ENCODE results near the gene GRK4. TPM values are rescaled to one million over a fixed set of nuclear protein-coding genes. Genes with fewer than 3 reads are reported as not detected.

Gene GRK4
- total and polyA plus RNA-seq, 4 donors: 1.0 to 2.2 (median 1.8) TPM

GRCh38 chr4:3010577-3010976 lies 47.2 kb downstream of the GRK4 start:
- no peak overlapping the region for H3K27ac ChIP-seq (ENCODE audit: low read depth in 1 of 2, low read length in 2 of 2)
- H3K4me3 ChIP-seq (ENCODE audit: low read depth in 1 of 3, low read length in 3 of 3): no peak overlapping the region
- peaks cover 0 to 9% (median 8%) of the 10 kb centered on the region in 4 donors for H3K4me1 ChIP-seq (ENCODE audit: control insufficient read depth in 4 of 4, insufficient read depth in 4 of 4, low read length in 3 of 4)
- TF ChIP-seq RXRA (IDR thresholded peaks at IDR 0.05) (no peak), GABPA (IDR thresholded peaks at IDR 0.05 in 1 of 2, conservative IDR thresholded peaks at IDR 0.05 in 1 of 2) (no peak), ATF3 (IDR thresholded peaks at IDR 0.05) (no peak), FOXA2 (IDR thresholded peaks at IDR 0.05) (no peak), YY1 (IDR thresholded peaks at IDR 0.05) (no peak), SP1 (IDR thresholded peaks at IDR 0.05) (no peak), ZBTB33 (IDR thresholded peaks at IDR 0.05) (no peak)
- H3K36me3 ChIP-seq (ENCODE audit: control insufficient read depth in 4 of 4, insufficient read depth in 3 of 4, low read depth in 1 of 4, low read length in 3 of 4): no peaks in the 10 kb centered on the region
- 91% methylated on average over 2 of the region's 2 CpGs for WGBS
- no peaks in the 10 kb centered on the region for H3K9me3 ChIP-seq (ENCODE audit: control insufficient read depth in 4 of 4, low read length in 3 of 4)
- no peak for DNase-seq (ENCODE audit: low spot score)
- H3K27me3 ChIP-seq (ENCODE audit: control insufficient read depth in 4 of 4, insufficient read depth in 4 of 4, low read length in 3 of 4): no peaks in the 10 kb centered on the region
- no peak overlapping the region for H3K9ac ChIP-seq (ENCODE audit: low read depth in 1 of 2, low read length in 2 of 2)

GRCh38 chr4:3010998-3011397 lies 47.6 kb downstream of the GRK4 start:
- H3K9ac ChIP-seq (ENCODE audit: low read depth in 1 of 2, low read length in 2 of 2): no peak overlapping the region
- 94% methylated on average over 5 of the region's 5 CpGs for WGBS
- no peaks in the 10 kb centered on the region for H3K36me3 ChIP-seq (ENCODE audit: control insufficient read depth in 4 of 4, insufficient read depth in 3 of 4, low read depth in 1 of 4, low read length in 3 of 4)

More at GRCh38 chr4:3010998-3011397, 47.6 kb downstream of the GRK4 start:
- no peaks in the 10 kb centered on the region for H3K9me3 ChIP-seq (ENCODE audit: control insufficient read depth in 4 of 4, low read length in 3 of 4)
- peaks cover 0 to 9% (median 8%) of the 10 kb centered on the region in 4 donors for H3K4me1 ChIP-seq (ENCODE audit: control insufficient read depth in 4 of 4, insufficient read depth in 4 of 4, low read length in 3 of 4)
- H3K4me3 ChIP-seq (ENCODE audit: low read depth in 1 of 3, low read length in 3 of 3): no peak overlapping the region
- no peak overlapping the region for H3K27ac ChIP-seq (ENCODE audit: low read depth in 1 of 2, low read length in 2 of 2)
- no peak for DNase-seq (ENCODE audit: low spot score)
- H3K27me3 ChIP-seq (ENCODE audit: control insufficient read depth in 4 of 4, insufficient read depth in 4 of 4, low read length in 3 of 4): no peaks in the 10 kb centered on the region
- TF ChIP-seq YY1 (IDR thresholded peaks at IDR 0.05) (no peak), HNF4A (conservative IDR thresholded peaks at IDR 0.05) (no peak), REST (IDR thresholded peaks at IDR 0.05) (no peak), RXRA (IDR thresholded peaks at IDR 0.05) (no peak), RAD21 (IDR thresholded peaks at IDR 0.05) (no peak), MAX (IDR thresholded peaks at IDR 0.05) (no peak)

Data from liver (tissue), 9 donors.